HepG2 (cell line): ENCODE data around the gene TTYH2. TPM values are rescaled to one million over a fixed set of nuclear protein-coding genes. Genes with fewer than 3 reads are reported as not detected.
A peak's percentile ranks its signal among the peaks of the same experiment; 100 is the strongest.

Experiments
- ATF7-NPFF ChIP-seq: sonication (generic); formaldehyde crosslinking; IDR thresholded peaks from 2 replicates; pipeline ENCODE4 v1.8.1; 2023; ENCODE audit warnings: mild to moderate bottlenecking, low read depth, missing genetic modification reagents, moderate library complexity
- BHLHE40 ChIP-seq: IDR thresholded peaks from 2 replicates; pipeline ENCODE4 v1.6.1; 2011; ENCODE audit warnings: low read length, improper control_type of control experiment
- CHD4 ChIP-seq: fragments of 200-600 bp; sonication (generic); IDR thresholded peaks from 2 replicates; pipeline ENCODE4 v1.7.0; 2017; ENCODE audit warnings: mild to moderate bottlenecking, low read length, borderline replicate concordance
- CREB1 ChIP-seq, 2 experiments: fragments of 450-650 bp in 1 of 2; IDR thresholded peaks; 2 replicates each; pipeline ENCODE4 v1.6.1; 2016 to 2017; ENCODE audit warnings: control low read depth in 1 of 2, mild to moderate bottlenecking in 1 of 2, missing compliant biosample characterization in 1 of 2, missing genetic modification characterization in 1 of 2
- ELF1 ChIP-seq: sonication (generic); formaldehyde crosslinking; IDR thresholded peaks from 2 replicates; pipeline ENCODE4 v1.4.0; 2020; ENCODE audit warnings: missing genetic modification reagents
- FOXA3 ChIP-seq: IDR thresholded peaks from 2 replicates; pipeline ENCODE4 v1.6.1; 2016; ENCODE audit warnings: missing genetic modification reagents, missing compliant biosample characterization
- FOXP4 ChIP-seq: sonication (generic); formaldehyde crosslinking; IDR thresholded peaks from 2 replicates; pipeline ENCODE4 v1.4.0; 2020; ENCODE audit warnings: missing genetic modification reagents
- GLMP ChIP-seq: sonication (generic); formaldehyde crosslinking; IDR thresholded peaks from 2 replicates; pipeline ENCODE4 v1.9.0; 2021; ENCODE audit warnings: missing genetic modification reagents, mild to moderate bottlenecking, borderline replicate concordance
- GPBP1L1 ChIP-seq: sonication (generic); formaldehyde crosslinking; IDR thresholded peaks from 2 replicates; pipeline ENCODE4 v1.5.0; 2020; ENCODE audit warnings: mild to moderate bottlenecking, missing genetic modification reagents
- KAT8 ChIP-seq: IDR thresholded peaks from 2 replicates; pipeline ENCODE4 v1.6.1; 2016; ENCODE audit warnings: missing genetic modification reagents, missing compliant biosample characterization
- NR3C1 ChIP-seq: sonication (generic); formaldehyde crosslinking; IDR thresholded peaks from 2 replicates; pipeline ENCODE4 v1.4.0; 2020; ENCODE audit warnings: missing genetic modification reagents
- PATZ1 ChIP-seq: sonication (generic); formaldehyde crosslinking; IDR thresholded peaks from 2 replicates; pipeline ENCODE4 v1.4.0; 2020; ENCODE audit warnings: missing genetic modification reagents
- TIGD3 ChIP-seq: sonication (generic); formaldehyde crosslinking; IDR thresholded peaks from 2 replicates; pipeline ENCODE4 v1.5.1; 2020; ENCODE audit warnings: mild to moderate bottlenecking, missing genetic modification reagents, borderline replicate concordance
- TOPORS ChIP-seq: sonication (generic); formaldehyde crosslinking; IDR thresholded peaks from 2 replicates; pipeline ENCODE4 v1.8.0; 2023; ENCODE audit warnings: mild to moderate bottlenecking, missing genetic modification reagents
- XRCC5 ChIP-seq: fragments of 200-400 bp; formaldehyde crosslinking; optimal IDR thresholded peaks from 2 replicates; pipeline ENCODE3; 2017; ENCODE audit warnings: mild to moderate bottlenecking, low read length
- ZFP90 ChIP-seq: sonication (generic); formaldehyde crosslinking; IDR thresholded peaks from 2 replicates; pipeline ENCODE4 v1.8.0; 2022; ENCODE audit warnings: missing genetic modification reagents, mild to moderate bottlenecking, inconsistent platforms, borderline replicate concordance
- ZNF260 ChIP-seq: sonication (generic); formaldehyde crosslinking; IDR thresholded peaks from 2 replicates; pipeline ENCODE4 v1.4.0; 2020; ENCODE audit warnings: missing genetic modification reagents, low read depth, mild to moderate bottlenecking, borderline replicate concordance
- ZNF275 ChIP-seq: sonication (generic); formaldehyde crosslinking; IDR thresholded peaks from 2 replicates; pipeline ENCODE4 v1.8.0; 2022; ENCODE audit warnings: missing genetic modification reagents, mild to moderate bottlenecking, inconsistent platforms, borderline replicate concordance
- ZNF577 ChIP-seq: sonication (generic); formaldehyde crosslinking; IDR thresholded peaks from 2 replicates; pipeline ENCODE4 v1.4.0; 2020; ENCODE audit warnings: mild to moderate bottlenecking, low read depth, missing genetic modification reagents, borderline replicate concordance
- polyA plus RNA-seq, 8 experiments: library from polyadenylated mRNA; depleted of rRNA in 3 of 8; stranded (reverse) in 7 of 8; unstranded in 1 of 8; fragments of >200 nt; fragmentation: Illumina TruSeq in 4 of 8; extraction: Trizol in 4 of 8; gene quantifications; 2 replicates each; pipeline versions ENCODE4 v1.2.1 to v1.2.3, GENCODE V29; 2011 to 2016; ENCODE audit warnings: low read depth in 4 of 8, missing spikeins in 1 of 8, mixed read lengths in 1 of 8; ENCODE audit not compliant: insufficient read depth in 1 of 8
- total RNA-seq, 5 experiments: library from RNA; depleted of rRNA; stranded (reverse); fragments of >200 nt; fragmentation: Illumina TruSeq; extraction: Trizol; gene quantifications; 2 replicates each; pipeline ENCODE4 v1.2.3, GENCODE V29; 2016; ENCODE audit warnings: low read depth in 1 of 5

The TTYH2 gene
- total and polyA plus RNA-seq, 2 of the 13 experiments (the other 11 are each of a cell fraction or from before 2014, with no cell fraction given): 0.77 to 0.96 TPM

GRCh38 chr17:74203439-74204240, 9.7 kb upstream of the TTYH2 start, which contains the start of gene RPL38 (continued):
- TF ChIP-seq TIGD3 (CRISPR knock-in tag) (no peak), GPBP1L1 (CRISPR knock-in tag) (no peak), NR3C1 (CRISPR knock-in tag) (no peak), XRCC5 (peak; percentile 99), ELF1 (peak; percentile 95), ZNF260 (no peak), GLMP (CRISPR knock-in tag) (no peak), CHD4 (no peak), ATF7-NPFF (peak; percentile 88), ZNF275 (CRISPR knock-in tag) (peak; percentile 94; the same call in 1 of the 2 replicates), CREB1 (IDR thresholded peaks at IDR 0.05) (peak; percentile 59), CREB1 (CRISPR knock-in tag; IDR thresholded peaks at IDR 0.05) (peak; percentile 85), TOPORS (CRISPR knock-in tag) (0 out of 2 replicates have a peak, but pooled peaks have one; percentile 26), FOXA3 (CRISPR knock-in tag) (peak; percentile 80), ZNF577 (no peak), KAT8 (CRISPR knock-in tag) (peak; percentile 99), ZFP90 (CRISPR knock-in tag) (peak; percentile 15; the same call in 1 of the 2 replicates), BHLHE40 (peak; percentile 30; the same call in 1 of the 2 replicates), PATZ1 (no peak), FOXP4 (CRISPR knock-in tag) (peak; percentile 59)
